ENCODE data around the gene FYB2. TPM values are rescaled to one million over a fixed set of nuclear protein-coding genes. Genes with fewer than 3 reads are reported as not detected.

Gene FYB2
- polyA plus RNA-seq, 1 donor (not counting 4 experiments of a cell fraction or from before 2014, with no cell fraction given), result not detected

- no peaks in the 10 kb centered on the region for H3K9me3 ChIP-seq (ENCODE audit: control insufficient read depth, low read depth, low read length)
- no peak overlapping the region for H3K4me3 ChIP-seq (ENCODE audit: control insufficient read depth in 2 of 3, extremely low read depth in 1 of 3, insufficient read depth in 2 of 3, low read depth in 1 of 3, low read length in 3 of 3)
- no peak for FAIRE-seq
- no peaks in the 10 kb centered on the region for H3K4me1 ChIP-seq (ENCODE audit: control insufficient read depth, extremely low read depth, insufficient read depth, low read length)
- H3K79me2 ChIP-seq (ENCODE audit: control insufficient read depth, insufficient read depth, low read length), result no peaks in the 10 kb centered on the region
- H3K36me3 ChIP-seq (ENCODE audit: control insufficient read depth in 2 of 2, extremely low read depth in 1 of 2, insufficient read depth in 2 of 2, low read length in 2 of 2), result no peaks in the 10 kb centered on the region
- dilution Hi-C loops (cut with MboI; ENCODE audit: extremely low pct_ligation_motif_present, low sequenced_read_pairs), result no loop called here
- TF ChIP-seq EZH2 (IDR thresholded peaks at IDR 0.05; ENCODE audit: low read length) (no peak), CTCF (optimal IDR thresholded peaks at IDR 0.05 in 1 of 3, IDR thresholded peaks at IDR 0.05 in 1 of 3, conservative IDR thresholded peaks at IDR 0.05 in 1 of 3; ENCODE audit: extremely low read depth in 1 of 3, insufficient read depth in 2 of 3, low read length in 3 of 3) (no peak)
- H3K9me1 ChIP-seq (ENCODE audit: control insufficient read depth, extremely low read depth, insufficient read depth, low read length), result no peaks in the 10 kb centered on the region
- H2AFZ ChIP-seq (ENCODE audit: control insufficient read depth, low read length), result peak overlapping the region; percentile 49
- no peaks in the 10 kb centered on the region for H3K27me3 ChIP-seq (ENCODE audit: control insufficient read depth, extremely low read depth, insufficient read depth, low read length)
- DNase-seq (ENCODE audit: low read depth, low spot score), result no peak
- H3K9ac ChIP-seq (ENCODE audit: control insufficient read depth, extremely low read depth, insufficient read depth, low read length), result no peak overlapping the region
- no peak overlapping the region for H3K27ac ChIP-seq (ENCODE audit: control insufficient read depth, insufficient read depth, low read length)
- H3K4me2 ChIP-seq (ENCODE audit: control insufficient read depth, extremely low read depth, insufficient read depth, low read depth, low read length), result no peak overlapping the region
- no peaks in the 10 kb centered on the region for H4K20me1 ChIP-seq (ENCODE audit: control insufficient read depth, extremely low read depth, insufficient read depth, low read length)
Observed at GRCh38 chr1:56774067-56774609, 45.1 kb downstream of the FYB2 start.

DNA sequence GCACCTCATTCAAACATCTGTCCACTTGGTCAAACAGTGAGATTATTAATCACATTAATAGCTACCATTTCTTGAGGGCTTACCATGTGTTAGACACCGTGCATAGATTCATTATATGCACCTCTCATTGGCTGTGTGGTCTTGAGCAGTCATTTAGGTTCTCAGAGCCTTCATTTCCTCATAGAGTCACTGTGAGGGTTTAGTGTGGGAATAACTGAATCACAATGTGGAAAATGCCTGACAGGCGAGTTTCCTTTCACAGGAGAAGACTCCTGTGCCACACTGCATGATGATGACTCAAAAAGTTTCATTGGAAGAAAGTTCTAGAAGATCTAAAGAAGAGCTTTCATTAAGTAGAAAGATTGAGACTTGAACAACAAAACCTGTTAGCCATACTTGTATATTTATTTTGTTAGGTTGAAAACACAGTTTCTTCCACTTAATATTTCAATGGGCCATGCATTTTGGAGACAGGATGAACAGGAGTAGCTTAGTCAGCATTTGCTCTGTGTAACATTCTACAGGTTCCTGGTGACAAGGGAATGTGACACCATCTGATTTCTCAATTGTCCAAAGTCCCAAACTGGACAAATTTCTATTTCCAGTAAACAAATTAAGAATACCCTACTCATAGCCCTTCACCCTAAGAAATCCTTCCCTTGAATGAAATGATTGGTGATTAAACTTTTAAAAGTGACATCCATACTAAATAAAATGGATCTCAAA lies 45.7 kb downstream of the FYB2 start:
- Histone ChIP-seq H3K4me1 (ENCODE audit: control insufficient read depth, extremely low read depth, insufficient read depth, low read length) (no peaks in the 10 kb centered on the region), H4K20me1 (ENCODE audit: control insufficient read depth, extremely low read depth, insufficient read depth, low read length) (no peaks in the 10 kb centered on the region), H3K4me2 (ENCODE audit: control insufficient read depth, extremely low read depth, insufficient read depth, low read depth, low read length) (no peak overlapping the region), H3K9me1 (ENCODE audit: control insufficient read depth, extremely low read depth, insufficient read depth, low read length) (no peaks in the 10 kb centered on the region), H3K4me3 (ENCODE audit: control insufficient read depth in 2 of 3, extremely low read depth in 1 of 3, insufficient read depth in 2 of 3, low read depth in 1 of 3, low read length in 3 of 3) (no peak overlapping the region), H3K27me3 (ENCODE audit: control insufficient read depth, extremely low read depth, insufficient read depth, low read length) (no peaks in the 10 kb centered on the region), H3K36me3 (ENCODE audit: control insufficient read depth in 2 of 2, extremely low read depth in 1 of 2, insufficient read depth in 2 of 2, low read length in 2 of 2) (no peaks in the 10 kb centered on the region), H3K9me3 (ENCODE audit: control insufficient read depth, low read depth, low read length) (no peaks in the 10 kb centered on the region), H3K9ac (ENCODE audit: control insufficient read depth, extremely low read depth, insufficient read depth, low read length) (no peak overlapping the region), H3K27ac (ENCODE audit: control insufficient read depth, insufficient read depth, low read length) (no peak overlapping the region), H2AFZ (ENCODE audit: control insufficient read depth, low read length) (no peak overlapping the region), H3K79me2 (ENCODE audit: control insufficient read depth, insufficient read depth, low read length) (no peaks in the 10 kb centered on the region)
- dilution Hi-C loops (cut with MboI; ENCODE audit: extremely low pct_ligation_motif_present, low sequenced_read_pairs), result no loop called here
- no peak for FAIRE-seq
- DNase-seq (ENCODE audit: low read depth, low spot score), result no peak
- no peak for TF ChIP-seq CTCF (optimal IDR thresholded peaks at IDR 0.05 in 1 of 3, IDR thresholded peaks at IDR 0.05 in 1 of 3, conservative IDR thresholded peaks at IDR 0.05 in 1 of 3; ENCODE audit: extremely low read depth in 1 of 3, insufficient read depth in 2 of 3, low read length in 3 of 3)
- TF ChIP-seq EZH2 (IDR thresholded peaks at IDR 0.05; ENCODE audit: low read length), result no peak
